ENCODE data around the gene PIK3CA. TPM values are rescaled to one million over a fixed set of nuclear protein-coding genes. Genes with fewer than 3 reads are reported as not detected.

PIK3CA gene
- total RNA-seq = 10 to 100 TPM in 3 of 4 donors, 1 to 10 TPM in 1; 7.3 to 12.4 (median 10.9) TPM

- Histone ChIP-seq H3K27me3 (no peaks in the 10 kb centered on the region), H3K36me3 (no peaks in the 10 kb centered on the region), H3K9me3 (no peaks in the 10 kb centered on the region), H3K4me3 (peak within 1 kb of the TSS; percentile 87 to 92 (median 92)), H3K27ac (peak within 1 kb of the TSS; percentile 97 to 99 (median 98)), H3K4me1 (peaks cover 0 to 19% (median 0%) of the 10 kb centered on the region in 4 donors)
- DNase-seq = peak; percentile 91 to 98 (median 95)
- TF ChIP-seq POLR2A (IDR thresholded peaks at IDR 0.05) = peak; percentile 60 to 84
- TF ChIP-seq, protein P1, sequence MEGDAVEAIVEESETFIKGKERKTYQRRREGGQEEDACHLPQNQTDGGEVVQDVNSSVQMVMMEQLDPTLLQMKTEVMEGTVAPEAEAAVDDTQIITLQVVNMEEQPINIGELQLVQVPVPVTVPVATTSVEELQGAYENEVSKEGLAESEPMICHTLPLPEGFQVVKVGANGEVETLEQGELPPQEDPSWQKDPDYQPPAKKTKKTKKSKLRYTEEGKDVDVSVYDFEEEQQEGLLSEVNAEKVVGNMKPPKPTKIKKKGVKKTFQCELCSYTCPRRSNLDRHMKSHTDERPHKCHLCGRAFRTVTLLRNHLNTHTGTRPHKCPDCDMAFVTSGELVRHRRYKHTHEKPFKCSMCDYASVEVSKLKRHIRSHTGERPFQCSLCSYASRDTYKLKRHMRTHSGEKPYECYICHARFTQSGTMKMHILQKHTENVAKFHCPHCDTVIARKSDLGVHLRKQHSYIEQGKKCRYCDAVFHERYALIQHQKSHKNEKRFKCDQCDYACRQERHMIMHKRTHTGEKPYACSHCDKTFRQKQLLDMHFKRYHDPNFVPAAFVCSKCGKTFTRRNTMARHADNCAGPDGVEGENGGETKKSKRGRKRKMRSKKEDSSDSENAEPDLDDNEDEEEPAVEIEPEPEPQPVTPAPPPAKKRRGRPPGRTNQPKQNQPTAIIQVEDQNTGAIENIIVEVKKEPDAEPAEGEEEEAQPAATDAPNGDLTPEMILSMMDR (IDR thresholded peaks at IDR 0.05) = no peak
These were observed at the start of gene PIK3CA for GRCh38 chr3:179147873-179148615. TSS of gene PIK3CA (plus strand) at chr3:179148357. CDS start at chr3:179198826, 50,469 bp downstream.

GRCh38 chr3:179098388-179099077, 49.6 kb upstream of the PIK3CA start:
- H3K4me3 ChIP-seq = peak overlapping the region in 1 of 4 donors; percentile 16
- H3K9me3 ChIP-seq = no peaks in the 10 kb centered on the region
- no peak for DNase-seq
- TF ChIP-seq POLR2A (IDR thresholded peaks at IDR 0.05) = no peak
- TF ChIP-seq, protein P1 (IDR thresholded peaks at IDR 0.05) = no peak
- H3K4me1 ChIP-seq = no peaks in the 10 kb centered on the region
- no peaks in the 10 kb centered on the region for H3K36me3 ChIP-seq
- no peaks in the 10 kb centered on the region for H3K27me3 ChIP-seq
- H3K27ac ChIP-seq = no peak overlapping the region

GRCh38 chr3:179100652-179101051, 47.5 kb upstream of the PIK3CA start:
- Histone ChIP-seq H3K27ac (no peak overlapping the region), H3K27me3 (no peaks in the 10 kb centered on the region), H3K36me3 (no peaks in the 10 kb centered on the region), H3K4me1 (no peaks in the 10 kb centered on the region), H3K9me3 (no peaks in the 10 kb centered on the region), H3K4me3 (no peak overlapping the region)
- TF ChIP-seq POLR2A (IDR thresholded peaks at IDR 0.05) = no peak
- TF ChIP-seq, protein P1 (IDR thresholded peaks at IDR 0.05) = no peak
- no peak for DNase-seq

- Histone ChIP-seq H3K27me3 (no peaks in the 10 kb centered on the region), H3K9me3 (no peaks in the 10 kb centered on the region), H3K27ac (no peak overlapping the region), H3K4me1 (no peaks in the 10 kb centered on the region), H3K4me3 (no peak overlapping the region), H3K36me3 (no peaks in the 10 kb centered on the region)
- no peak for TF ChIP-seq POLR2A (IDR thresholded peaks at IDR 0.05)
- TF ChIP-seq, protein P1 (IDR thresholded peaks at IDR 0.05) = no peak
- DNase-seq = no peak
These were observed 42.3 kb upstream of the PIK3CA start for GRCh38 chr3:179105881-179106280.

GRCh38 chr3:179107617-179108016, 40.5 kb upstream of the PIK3CA start:
- H3K36me3 ChIP-seq = no peaks in the 10 kb centered on the region
- H3K27me3 ChIP-seq = no peaks in the 10 kb centered on the region
- H3K27ac ChIP-seq = no peak overlapping the region
- H3K4me3 ChIP-seq = no peak overlapping the region
- TF ChIP-seq, protein P1 (IDR thresholded peaks at IDR 0.05) = no peak
- TF ChIP-seq POLR2A (IDR thresholded peaks at IDR 0.05) = no peak
- DNase-seq = no peak
- no peaks in the 10 kb centered on the region for H3K4me1 ChIP-seq
- H3K9me3 ChIP-seq = no peaks in the 10 kb centered on the region
